ENCODE results near the gene GZMB.
"Not testable (repeated sequence)": the region's sequence is repeated elsewhere in the genome, so short reads cannot be mapped to it uniquely, and the experiment has no call there.

GZMB gene

GRCh38 chr14:24665440-24665991 is 31.5 kb upstream of the GZMB start:
- Histone ChIP-seq H3K9me3 (no peaks in the 10 kb centered on the region), H3K36me3 (no peaks in the 10 kb centered on the region), H3K4me1 (no peaks in the 10 kb centered on the region), H3K4me3 (ENCODE audit: low read depth, low read length) (no peak overlapping the region), H3K27me3 (no peaks in the 10 kb centered on the region)
- no peak for TF ChIP-seq CTCF (IDR thresholded peaks at IDR 0.05; ENCODE audit: low read depth, low read length)
- DNase-seq = no peak

- Histone ChIP-seq H3K36me3 (no peaks in the 10 kb centered on the region), H3K4me3 (ENCODE audit: low read depth, low read length) (no peak overlapping the region), H3K27me3 (no peaks in the 10 kb centered on the region), H3K4me1 (no peaks in the 10 kb centered on the region), H3K9me3 (no peaks in the 10 kb centered on the region)
- TF ChIP-seq CTCF (IDR thresholded peaks at IDR 0.05; ENCODE audit: low read depth, low read length) = no peak
- DNase-seq = no peak
Observed at GRCh38 chr14:24664366-24664765, 30.4 kb upstream of the GZMB start.

GRCh38 chr14:24662753-24663152 is 28.8 kb upstream of the GZMB start:
- H3K9me3 ChIP-seq = no peaks in the 10 kb centered on the region
- no peak for TF ChIP-seq CTCF (IDR thresholded peaks at IDR 0.05; ENCODE audit: low read depth, low read length)
- H3K4me3 ChIP-seq (ENCODE audit: low read depth, low read length) = no peak overlapping the region
- peaks cover 4% of the 10 kb centered on the region; the same call in 1 of the 2 replicates for H3K27me3 ChIP-seq
- H3K36me3 ChIP-seq = no peaks in the 10 kb centered on the region
- DNase-seq = no peak
- H3K4me1 ChIP-seq = no peaks in the 10 kb centered on the region

- Histone ChIP-seq H3K9me3 (no peaks in the 10 kb centered on the region), H3K4me1 (no peaks in the 10 kb centered on the region), H3K36me3 (no peaks in the 10 kb centered on the region), H3K4me3 (ENCODE audit: low read depth, low read length) (no peak overlapping the region), H3K27me3 (peaks cover 8% of the 10 kb centered on the region)
- no peak for TF ChIP-seq CTCF (IDR thresholded peaks at IDR 0.05; ENCODE audit: low read depth, low read length)
- no peak for DNase-seq
Observed at GRCh38 chr14:24659916-24660570, 26.1 kb upstream of the GZMB start.

GRCh38 chr14:24648361-24648760 is 14.4 kb upstream of the GZMB start:
- H3K9me3 ChIP-seq; H3K4me1 ChIP-seq; H3K36me3 ChIP-seq; DNase-seq; H3K27me3 ChIP-seq; H3K4me3 ChIP-seq (ENCODE audit: low read depth, low read length): not testable (repeated sequence)

GRCh38 chr14:24639905-24640304 is 5.9 kb upstream of the GZMB start:
- DNase-seq = no peak
- no peak overlapping the region for H3K4me3 ChIP-seq (ENCODE audit: low read depth, low read length)
- TF ChIP-seq CTCF (IDR thresholded peaks at IDR 0.05; ENCODE audit: low read depth, low read length) = no peak
- no peaks in the 10 kb centered on the region for H3K4me1 ChIP-seq
- no peaks in the 10 kb centered on the region for H3K36me3 ChIP-seq
- 0 out of 2 replicates have a peak, but pooled peaks cover 4% of the 10 kb centered on the region for H3K27me3 ChIP-seq
- H3K9me3 ChIP-seq = no peaks in the 10 kb centered on the region
